Thoracic aorta (tissue), 2 donors: ENCODE measurements around the gene AKR1C3. TPM values are rescaled to one million over a fixed set of nuclear protein-coding genes. Genes with fewer than 3 reads are reported as not detected.

Experiments
- ATAC-seq: fragments of 150-250 bp; one replicate; pipeline ENCODE4 v1.8.0; 2017; ENCODE audit warnings: low read depth; ENCODE audit not compliant: insufficient number of reproducible peaks, low FRiP score
- DNase-seq: peaks from one replicate; pipeline ENCODE4 v3.0.0-alpha.2; 2020; ENCODE audit warnings: low spot score
- H3K27ac ChIP-seq, 2 donors: fragments of 200-600 bp; sonication (generic); 1 replicate in 1 of 2; 2 replicates in 1 of 2; pipeline ENCODE4 v1.5.1; 2016; ENCODE audit warnings: mild to moderate bottlenecking in 2 of 2, moderate library complexity in 2 of 2
- H3K27me3 ChIP-seq: fragments of 200-600 bp; sonication (generic); replicated peaks from 2 replicates; pipeline ENCODE4 v1.6.0; 2016; ENCODE audit warnings: mild to moderate bottlenecking; ENCODE audit not compliant: insufficient read depth
- H3K36me3 ChIP-seq: fragments of 200-600 bp; sonication (generic); one replicate; pipeline ENCODE4 v1.5.1; 2016
- H3K4me1 ChIP-seq, 2 donors: fragments of 200-600 bp; sonication (generic); 1 replicate in 1 of 2; 2 replicates in 1 of 2; pipeline versions ENCODE4 v1.5.1 to v1.6.0; 2016; ENCODE audit warnings: low read depth in 2 of 2, mild to moderate bottlenecking in 1 of 2; ENCODE audit not compliant: control insufficient read depth in 1 of 2
- H3K4me3 ChIP-seq: fragments of 200-600 bp; sonication (generic); 2 replicates; pipeline ENCODE4 v1.5.1; 2016; ENCODE audit warnings: mild to moderate bottlenecking
- H3K9me3 ChIP-seq: fragments of 200-600 bp; sonication (generic); 2 replicates; pipeline ENCODE4 v1.5.1; 2016
- total RNA-seq, 2 donors: library from RNA; depleted of rRNA; stranded (reverse); fragments of >200 nt; gene quantifications; one replicate each; pipeline versions ENCODE4 v1.1.0 to v1.2.3, GENCODE V29; 2016
- TF ChIP-seq, protein P1 (sequence below): fragments of 200-600 bp; sonication (generic); IDR thresholded peaks from one replicate; pipeline ENCODE4 v1.5.1; 2019; ENCODE audit warnings: antibody characterized with exemption

The AKR1C3 gene
- total RNA-seq, 2 donors from 2014 or later: 77.4 to 92.9 TPM

DNA sequence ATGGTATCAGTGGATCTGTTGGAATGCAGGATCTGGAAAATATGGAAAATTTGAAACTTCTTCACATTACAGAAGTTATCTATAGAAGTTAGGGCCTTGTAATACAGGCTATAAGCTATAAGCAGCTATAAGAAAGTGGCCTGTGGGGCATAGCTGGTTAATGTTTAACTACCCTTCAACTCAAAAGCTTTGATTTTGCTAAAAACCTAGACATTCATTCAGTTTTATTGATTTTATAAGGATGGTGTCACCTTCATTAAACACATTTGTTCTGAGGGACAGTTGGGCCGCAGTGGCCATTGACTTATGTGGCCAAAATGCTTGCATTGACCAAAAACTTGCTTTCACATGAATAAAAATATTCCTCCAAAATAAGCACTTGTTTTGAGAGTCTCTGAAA lies 13.1 kb upstream of the AKR1C3 start:
- Histone ChIP-seq H3K27ac (no peak overlapping the region), H3K4me1 (peaks cover 8 to 19% of the 10 kb centered on the region in 2 donors), H3K9me3 (no peaks in the 10 kb centered on the region), H3K4me3 (no peak overlapping the region), H3K27me3 (no peaks in the 10 kb centered on the region), H3K36me3 (no peaks in the 10 kb centered on the region)
- ATAC-seq (no peak), DNase-seq (no peak)
- TF ChIP-seq, protein P1, sequence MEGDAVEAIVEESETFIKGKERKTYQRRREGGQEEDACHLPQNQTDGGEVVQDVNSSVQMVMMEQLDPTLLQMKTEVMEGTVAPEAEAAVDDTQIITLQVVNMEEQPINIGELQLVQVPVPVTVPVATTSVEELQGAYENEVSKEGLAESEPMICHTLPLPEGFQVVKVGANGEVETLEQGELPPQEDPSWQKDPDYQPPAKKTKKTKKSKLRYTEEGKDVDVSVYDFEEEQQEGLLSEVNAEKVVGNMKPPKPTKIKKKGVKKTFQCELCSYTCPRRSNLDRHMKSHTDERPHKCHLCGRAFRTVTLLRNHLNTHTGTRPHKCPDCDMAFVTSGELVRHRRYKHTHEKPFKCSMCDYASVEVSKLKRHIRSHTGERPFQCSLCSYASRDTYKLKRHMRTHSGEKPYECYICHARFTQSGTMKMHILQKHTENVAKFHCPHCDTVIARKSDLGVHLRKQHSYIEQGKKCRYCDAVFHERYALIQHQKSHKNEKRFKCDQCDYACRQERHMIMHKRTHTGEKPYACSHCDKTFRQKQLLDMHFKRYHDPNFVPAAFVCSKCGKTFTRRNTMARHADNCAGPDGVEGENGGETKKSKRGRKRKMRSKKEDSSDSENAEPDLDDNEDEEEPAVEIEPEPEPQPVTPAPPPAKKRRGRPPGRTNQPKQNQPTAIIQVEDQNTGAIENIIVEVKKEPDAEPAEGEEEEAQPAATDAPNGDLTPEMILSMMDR: no peak

DNA sequence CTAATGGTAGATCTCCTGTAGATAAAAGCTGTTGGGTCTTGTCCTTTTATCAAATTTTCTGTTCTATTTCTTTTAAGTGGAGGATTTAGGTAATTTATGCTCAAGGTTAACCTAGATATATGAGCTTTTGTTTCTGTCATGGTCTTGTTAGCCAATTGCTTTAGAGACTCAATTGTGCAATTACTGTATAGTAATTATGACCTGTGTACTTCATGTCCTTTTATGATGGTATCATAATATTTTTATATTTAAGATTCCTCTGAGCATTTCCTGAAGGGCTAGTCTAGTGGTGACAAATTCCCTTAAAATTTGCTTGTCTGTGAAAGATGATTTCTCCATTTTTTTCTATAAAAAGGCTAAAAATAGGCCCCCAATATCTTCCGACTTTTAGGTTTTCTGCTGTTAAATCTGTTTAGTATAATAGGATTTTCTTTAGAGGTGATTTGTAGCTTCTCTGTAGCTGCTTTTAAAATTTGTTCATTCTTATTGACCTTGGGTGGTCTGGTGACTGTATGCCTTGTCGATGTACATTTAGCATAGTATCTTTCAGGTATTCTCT lies 5.4 kb upstream of the AKR1C3 start:
- H3K36me3 ChIP-seq: no peaks in the 10 kb centered on the region
- no peaks in the 10 kb centered on the region for H3K27me3 ChIP-seq
- TF ChIP-seq, protein P1: no peak
- DNase-seq (no peak), ATAC-seq (no peak)
- no peak overlapping the region for H3K4me3 ChIP-seq
- H3K4me1 ChIP-seq: no peaks in the 10 kb centered on the region
- H3K9me3 ChIP-seq: peaks cover 7% of the 10 kb centered on the region
- no peak overlapping the region for H3K27ac ChIP-seq

DNA sequence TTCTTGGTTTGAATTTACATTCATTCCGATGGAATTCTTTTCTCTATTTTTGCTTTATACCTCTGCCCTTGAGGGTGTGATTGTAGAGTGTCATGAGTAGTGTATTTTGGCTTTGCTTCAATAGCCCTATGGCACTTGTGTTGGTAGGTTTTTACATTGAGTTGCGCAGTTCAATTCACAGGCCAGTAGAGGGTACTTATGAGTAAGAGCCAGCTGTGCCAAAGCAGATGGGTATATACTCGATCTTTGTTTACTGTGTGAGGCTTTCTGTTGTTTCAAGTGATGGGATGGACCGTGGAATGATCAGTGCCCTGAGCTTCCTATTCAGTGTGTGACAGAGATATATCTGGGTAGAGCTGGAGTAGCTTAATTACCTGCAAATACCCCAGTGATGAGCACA lies 4.3 kb upstream of the AKR1C3 start:
- H3K27ac ChIP-seq: no peak overlapping the region
- TF ChIP-seq, protein P1: no peak
- H3K9me3 ChIP-seq: peaks cover 7% of the 10 kb centered on the region
- H3K4me1 ChIP-seq: no peaks in the 10 kb centered on the region
- H3K36me3 ChIP-seq: no peaks in the 10 kb centered on the region
- H3K4me3 ChIP-seq: no peak overlapping the region
- ATAC-seq: no peak
- H3K27me3 ChIP-seq: no peaks in the 10 kb centered on the region
- DNase-seq: no peak

DNA sequence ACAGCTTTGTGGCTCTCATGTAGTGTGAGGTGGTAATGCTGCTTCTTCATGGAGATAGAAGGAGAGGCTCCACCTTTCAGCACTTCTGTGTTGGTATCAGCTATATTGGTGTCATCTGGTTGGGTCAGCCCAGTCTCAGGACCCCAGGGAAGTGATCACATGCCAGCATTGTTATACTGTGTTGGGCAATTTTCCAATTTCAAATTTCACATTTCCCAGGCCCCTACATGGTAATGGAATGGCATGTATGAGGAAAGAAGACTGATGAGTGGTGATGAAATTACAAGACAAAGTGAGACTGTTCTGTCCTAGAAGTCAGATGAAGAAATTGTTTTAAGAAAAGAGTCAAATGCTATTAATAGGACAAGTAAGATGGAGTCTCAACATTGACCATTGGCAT lies 3.7 kb upstream of the AKR1C3 start:
- peaks cover 7% of the 10 kb centered on the region for H3K9me3 ChIP-seq
- no peaks in the 10 kb centered on the region for H3K36me3 ChIP-seq
- no peak overlapping the region for H3K4me3 ChIP-seq
- no peak overlapping the region for H3K27ac ChIP-seq
- H3K27me3 ChIP-seq: no peaks in the 10 kb centered on the region
- ATAC-seq (no peak), DNase-seq (no peak)
- TF ChIP-seq, protein P1: no peak
- H3K4me1 ChIP-seq: no peaks in the 10 kb centered on the region

DNA sequence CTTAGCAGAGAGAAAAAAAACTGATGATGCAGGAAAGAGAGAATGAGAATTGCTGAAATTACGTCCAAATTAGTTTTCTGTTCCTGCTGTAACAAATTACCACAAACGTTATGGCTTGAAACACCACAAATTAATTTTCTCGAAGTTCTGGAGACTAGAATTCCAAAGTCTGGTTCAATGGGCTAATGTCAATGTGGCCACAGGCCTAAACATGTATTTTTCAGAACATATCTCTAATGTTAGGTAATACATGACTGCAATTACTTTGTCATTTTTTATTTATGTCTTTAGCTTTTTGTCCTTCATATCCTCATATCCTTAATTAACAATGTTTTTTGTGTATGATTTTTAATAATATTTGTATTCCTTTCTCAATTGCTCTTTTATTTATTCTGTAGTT lies 3.0 kb upstream of the AKR1C3 start:
- Histone ChIP-seq H3K9me3 (peaks cover 7% of the 10 kb centered on the region), H3K27me3 (no peaks in the 10 kb centered on the region), H3K4me1 (peaks cover 0 to 3% of the 10 kb centered on the region in 2 donors), H3K36me3 (no peaks in the 10 kb centered on the region), H3K4me3 (no peak overlapping the region), H3K27ac (no peak overlapping the region)
- TF ChIP-seq, protein P1: no peak
- ATAC-seq: no peak
- no peak for DNase-seq
